GM19452 (cell line): ENCODE data around the gene ITPRIPL2.

Source experiments
- ATAC-seq: cut with Tn5 transposase; IDR thresholded peaks from one replicate; pipeline ENCODE4 v1.9.1; 2021; ENCODE audit not compliant: unreplicated experiment

The ITPRIPL2 gene

GRCh38 chr16:19113577-19114358 is at the start of gene ITPRIPL2:
TSS of gene ITPRIPL2 (plus strand) at chr16:19113964. CDS start at chr16:19114462, 498 bp downstream.
- ATAC-seq, result no peak

DNA sequence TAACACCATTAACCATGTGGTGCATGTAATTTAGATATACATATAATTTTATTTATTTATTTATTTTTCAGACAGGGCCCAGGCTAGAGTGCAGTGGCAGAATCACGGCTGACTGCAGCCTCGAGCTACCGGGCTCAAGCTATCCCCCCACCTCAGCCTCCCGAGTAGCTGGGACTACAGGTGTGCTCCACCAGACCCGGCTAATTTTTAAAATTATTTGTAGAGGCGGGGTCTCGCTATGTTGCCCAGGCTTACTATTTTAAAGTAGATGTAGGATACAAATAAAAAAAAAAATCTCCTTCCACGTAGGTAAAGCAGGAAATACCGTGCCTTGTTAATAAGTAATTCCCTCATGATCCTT is 46.8 kb upstream of the ITPRIPL2 start:
- no peak for ATAC-seq

DNA sequence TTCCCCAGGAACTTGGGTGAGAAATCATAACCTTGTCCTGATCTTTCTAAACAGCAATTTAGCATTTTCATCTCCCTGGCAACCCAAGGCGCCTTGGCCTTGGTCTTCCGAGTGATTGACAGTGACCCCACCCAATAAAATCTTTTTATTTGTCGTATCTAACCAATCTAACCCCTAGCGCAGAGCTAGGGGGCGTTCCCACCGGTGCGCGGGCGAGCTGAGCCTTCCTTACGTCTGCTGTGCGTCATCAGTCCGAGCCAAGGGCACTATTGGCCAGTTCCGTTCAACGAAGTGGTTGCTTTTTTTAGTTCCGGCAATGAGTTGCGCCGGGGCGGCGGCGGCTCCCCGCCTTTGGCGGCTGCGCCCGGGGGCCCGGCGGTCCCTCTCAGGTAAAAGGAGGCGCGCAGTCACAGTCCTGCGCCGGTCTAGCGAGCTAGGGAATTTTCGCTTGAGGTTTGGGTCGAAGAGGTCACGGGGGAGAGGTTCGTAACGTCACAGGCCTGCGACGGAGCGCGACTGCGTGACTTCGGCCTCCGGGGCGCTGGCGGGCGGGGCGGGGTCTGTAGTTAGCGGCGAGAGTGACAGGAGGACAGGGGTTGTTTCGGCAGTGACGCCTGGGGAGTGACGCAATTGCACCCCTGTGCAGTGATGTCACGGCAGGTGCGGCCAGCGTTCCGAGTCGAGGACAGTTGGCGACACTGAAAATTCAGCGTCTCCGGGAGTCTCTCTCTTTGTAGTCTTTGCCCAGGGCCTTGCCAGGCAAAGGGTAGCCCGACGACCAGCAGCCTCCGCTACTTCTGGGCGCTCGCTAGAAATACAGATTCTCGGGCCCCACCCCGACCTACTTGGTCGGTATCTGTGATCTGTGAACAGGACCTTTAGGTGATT is 46.2 kb upstream of the ITPRIPL2 start, which contains the start of gene COQ7:
Gene COQ7 (plus strand): TSS at position 266 of the 888 bp plus-strand sequence. CDS start 51 bp downstream, at position 317.
- ATAC-seq, result peak; percentile 79

GRCh38 chr16:19068237-19068815 is 45.4 kb upstream of the ITPRIPL2 start:
- ATAC-seq, result no peak

DNA sequence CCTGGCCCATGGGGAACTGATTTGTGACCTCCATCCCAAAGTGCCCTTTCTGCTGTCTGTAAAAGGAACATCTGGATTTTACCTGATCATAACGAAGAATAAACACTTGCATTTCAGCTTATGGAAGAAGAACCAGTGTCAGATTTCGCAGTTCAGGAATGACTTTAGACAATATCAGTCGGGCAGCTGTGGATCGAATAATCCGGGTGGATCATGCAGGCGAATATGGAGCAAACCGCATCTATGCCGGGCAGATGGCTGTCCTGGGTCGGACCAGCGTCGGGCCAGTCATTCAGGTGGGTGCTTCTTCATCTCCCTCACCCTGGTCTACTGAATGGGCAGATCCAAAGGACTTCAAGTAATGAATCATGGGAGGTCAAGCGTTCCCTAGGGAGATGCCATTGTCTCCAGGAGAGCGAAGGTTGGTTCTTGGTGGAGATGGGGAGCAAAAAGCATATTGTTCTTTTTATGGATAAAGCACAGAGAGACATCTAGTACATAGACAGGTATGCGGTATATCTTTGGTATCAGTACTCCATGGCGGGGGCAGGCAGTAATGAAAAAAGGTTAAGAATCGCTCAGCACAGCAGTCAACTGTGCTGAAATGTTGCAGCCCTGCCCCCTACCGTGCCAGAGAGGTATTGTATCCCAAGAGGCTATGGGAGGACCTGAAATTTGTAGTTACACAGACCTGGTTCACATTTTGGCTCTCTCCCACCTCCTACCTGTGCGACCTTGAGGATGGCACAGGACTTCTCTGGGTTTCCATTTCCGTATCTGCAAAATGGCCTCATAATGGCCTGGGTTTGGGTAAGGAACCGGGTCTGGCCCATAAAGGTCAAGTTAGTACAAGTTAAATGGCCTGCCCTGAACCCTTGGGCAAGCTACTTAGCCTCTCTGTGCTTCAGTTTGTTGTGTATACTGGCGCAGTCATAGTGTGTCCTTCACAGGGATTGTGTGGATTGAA is 41.7 kb upstream of the ITPRIPL2 start:
- no peak for ATAC-seq

DNA sequence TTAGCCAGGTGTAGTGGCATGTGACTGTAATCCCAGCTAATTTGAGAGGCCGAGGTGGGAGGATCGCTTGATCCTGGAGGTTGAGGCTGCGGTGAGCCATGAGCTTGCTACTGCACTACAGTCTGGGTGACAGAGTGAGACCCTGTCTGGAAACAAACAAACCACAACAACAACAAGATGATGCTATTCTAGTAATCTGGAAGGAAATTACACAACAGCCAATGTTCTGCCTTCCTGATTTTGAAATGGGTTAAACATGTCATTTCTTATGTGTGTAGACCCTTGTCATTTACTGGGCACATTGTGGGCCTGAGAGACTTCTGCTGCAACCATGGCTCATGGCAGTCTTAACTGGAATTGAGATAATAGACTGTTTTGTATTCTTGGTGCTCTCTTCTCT is 40.4 kb upstream of the ITPRIPL2 start:
- ATAC-seq, result no peak

GRCh38 chr16:19073863-19074262 is 39.9 kb upstream of the ITPRIPL2 start:
- ATAC-seq, result no peak

DNA sequence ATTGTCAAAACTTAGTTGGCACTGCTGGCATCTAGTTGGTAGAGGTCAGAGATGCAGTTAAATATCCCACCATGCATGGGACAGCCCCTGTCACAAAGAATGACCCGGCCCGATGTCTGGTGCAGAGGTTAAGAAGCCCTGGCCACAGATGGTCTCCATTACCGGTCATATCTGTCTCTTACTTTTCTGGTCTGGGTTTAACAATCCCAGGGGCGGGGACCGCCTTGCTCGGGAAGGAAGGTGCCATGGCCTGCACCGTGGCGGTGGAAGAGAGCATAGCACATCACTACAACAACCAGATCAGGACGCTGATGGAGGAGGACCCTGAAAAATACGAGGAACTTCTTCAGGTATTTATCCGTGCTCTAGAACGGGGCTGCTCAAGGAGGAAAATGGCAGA is 38.3 kb upstream of the ITPRIPL2 start:
- no peak for ATAC-seq

DNA sequence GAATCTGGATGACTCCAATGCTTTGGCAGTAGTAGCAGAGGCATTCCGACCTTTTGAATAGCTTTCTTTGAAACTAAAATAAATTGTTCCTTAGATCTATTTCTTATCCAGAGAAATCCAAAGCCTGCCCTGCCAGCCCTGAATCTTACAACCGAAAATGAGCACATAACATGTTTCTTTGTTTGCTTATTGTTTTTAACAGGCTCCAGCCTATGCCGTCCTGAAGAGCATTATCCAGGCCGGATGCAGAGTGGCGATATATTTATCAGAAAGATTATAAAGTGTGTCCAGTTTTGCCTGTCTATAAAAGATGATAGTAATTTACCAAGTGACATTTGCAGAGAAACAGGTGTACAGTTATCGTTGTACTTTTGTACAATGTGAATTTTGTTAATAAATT is 35.9 kb upstream of the ITPRIPL2 start:
- ATAC-seq, result no peak

- ATAC-seq, result no peak
These were observed 30.1 kb upstream of the ITPRIPL2 start for GRCh38 chr16:19083670-19084069.

- no peak for ATAC-seq
These were observed 29.6 kb upstream of the ITPRIPL2 start for GRCh38 chr16:19084139-19084538.

DNA sequence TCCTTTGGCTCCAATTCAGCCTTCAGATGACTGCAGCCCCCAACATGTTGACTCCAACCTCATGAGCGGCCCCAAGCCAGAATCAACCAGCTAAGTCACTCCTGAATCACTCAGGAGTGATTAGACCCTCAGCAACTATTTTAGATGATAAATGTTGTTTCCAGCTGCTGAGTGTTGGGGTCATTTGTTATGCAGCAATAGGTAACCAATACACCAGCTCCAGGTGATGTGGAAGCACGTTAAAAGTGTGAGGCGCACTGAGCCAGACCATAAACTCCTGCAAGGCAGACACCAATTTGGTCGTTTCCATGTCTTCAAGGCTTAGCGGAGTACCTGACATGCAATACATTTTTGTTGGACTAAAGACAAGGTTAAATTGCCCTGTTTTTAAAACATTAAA is 28.9 kb upstream of the ITPRIPL2 start:
- ATAC-seq, result no peak

DNA sequence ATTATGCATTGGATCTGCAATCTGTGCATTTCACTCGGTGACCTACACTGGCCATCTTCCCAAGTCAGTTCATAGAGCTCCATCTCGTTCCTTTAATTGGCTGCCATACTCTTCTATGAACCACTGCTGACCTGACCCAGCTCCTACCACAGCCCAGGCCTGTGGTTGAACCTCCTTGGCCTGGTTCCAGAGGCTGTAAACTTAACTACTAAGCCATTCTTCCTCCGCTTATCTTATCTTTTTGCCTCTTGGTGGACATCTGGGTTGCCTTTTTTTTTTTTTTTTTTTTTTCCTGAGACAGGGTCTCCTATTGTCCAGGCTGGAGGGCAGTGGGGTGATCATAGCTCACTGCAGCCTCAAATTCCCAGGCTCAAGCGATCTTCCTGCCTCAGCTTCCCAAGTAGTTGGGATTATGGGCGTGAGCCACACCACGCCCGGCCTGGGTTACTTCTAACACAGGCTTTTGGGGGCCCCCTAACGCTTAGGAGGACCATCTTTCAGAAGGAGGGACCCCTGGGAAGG is 28.0 kb upstream of the ITPRIPL2 start:
- ATAC-seq, result no peak

GRCh38 chr16:19086322-19087199 is 27.2 kb upstream of the ITPRIPL2 start:
- peak; percentile 92 for ATAC-seq

GRCh38 chr16:19088341-19088916 is 25.3 kb upstream of the ITPRIPL2 start:
- ATAC-seq, result no peak

DNA sequence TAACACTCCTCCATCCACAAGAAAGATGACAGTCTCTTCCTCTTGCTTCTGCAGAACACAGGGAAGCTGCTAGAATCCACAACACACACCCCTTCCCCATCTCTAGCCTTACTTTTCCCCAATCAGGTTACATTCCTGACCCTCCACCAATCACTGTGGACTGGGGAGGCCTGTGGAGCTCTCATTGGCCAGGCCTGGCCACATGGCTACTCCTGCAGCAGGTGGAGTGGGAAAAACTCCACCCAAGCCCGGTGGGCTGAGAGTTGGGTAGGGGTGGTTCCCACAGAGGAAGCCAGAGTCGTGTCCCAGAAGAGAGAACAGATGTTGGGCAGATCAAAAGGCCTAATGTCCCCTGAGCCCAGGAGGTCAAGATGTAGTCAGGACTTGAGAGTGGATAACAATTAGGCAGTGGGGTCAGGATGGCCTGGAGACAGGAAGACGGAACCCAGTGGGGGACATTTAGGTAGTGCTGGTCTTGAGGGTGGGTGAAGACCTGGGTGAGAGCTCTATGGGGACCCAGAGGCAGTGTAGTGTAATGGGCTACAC is 24.3 kb upstream of the ITPRIPL2 start:
- no peak for ATAC-seq

DNA sequence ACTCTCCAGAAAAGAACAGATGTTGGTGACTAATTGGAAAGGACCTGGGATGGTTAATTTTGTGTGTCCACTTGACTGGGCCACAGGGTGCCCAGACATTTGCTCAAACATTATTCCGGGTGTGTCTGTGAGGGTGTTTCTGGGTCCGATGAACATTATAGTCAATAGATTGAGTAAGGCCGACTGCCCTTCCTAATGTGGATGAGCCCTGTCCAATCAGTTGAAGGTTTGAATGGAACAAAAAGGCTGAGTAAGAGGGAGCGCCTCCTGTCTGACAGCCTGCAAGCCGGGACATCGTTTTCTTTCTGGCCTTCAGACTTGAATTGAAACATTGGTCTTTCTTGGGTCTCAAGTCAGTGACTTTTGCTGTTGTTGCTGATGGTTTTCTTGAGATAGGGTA is 22.8 kb upstream of the ITPRIPL2 start:
- no peak for ATAC-seq

- ATAC-seq, result no peak
These were observed 20.9 kb upstream of the ITPRIPL2 start for GRCh38 chr16:19092653-19093410.
